ENCODE measurements around the gene CAND2.

Gene CAND2

DNA sequence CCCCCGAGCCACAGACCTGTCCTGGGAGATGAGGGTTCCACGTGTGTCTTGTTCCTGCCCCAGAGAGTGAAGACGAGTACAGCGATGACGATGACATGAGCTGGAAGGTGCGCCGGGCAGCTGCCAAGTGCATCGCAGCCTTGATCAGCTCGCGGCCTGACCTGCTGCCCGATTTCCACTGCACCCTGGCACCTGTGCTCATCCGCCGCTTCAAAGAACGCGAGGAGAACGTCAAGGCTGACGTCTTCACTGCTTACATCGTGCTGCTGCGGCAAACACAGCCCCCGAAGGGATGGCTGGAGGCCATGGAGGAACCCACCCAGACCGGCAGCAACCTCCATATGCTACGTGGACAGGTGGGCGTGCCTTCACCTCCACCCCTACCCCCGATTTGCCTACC is 18.6 kb downstream of the CAND2 start:
- CTCF ChIA-PET = interaction anchor here (1.0 to 1.5 kb wide), 2 partner anchors 27 to 77 kb away, joined by 3 read pairs; no protein-coding TSS in a partner anchor
- TF ChIP-seq, protein P1, sequence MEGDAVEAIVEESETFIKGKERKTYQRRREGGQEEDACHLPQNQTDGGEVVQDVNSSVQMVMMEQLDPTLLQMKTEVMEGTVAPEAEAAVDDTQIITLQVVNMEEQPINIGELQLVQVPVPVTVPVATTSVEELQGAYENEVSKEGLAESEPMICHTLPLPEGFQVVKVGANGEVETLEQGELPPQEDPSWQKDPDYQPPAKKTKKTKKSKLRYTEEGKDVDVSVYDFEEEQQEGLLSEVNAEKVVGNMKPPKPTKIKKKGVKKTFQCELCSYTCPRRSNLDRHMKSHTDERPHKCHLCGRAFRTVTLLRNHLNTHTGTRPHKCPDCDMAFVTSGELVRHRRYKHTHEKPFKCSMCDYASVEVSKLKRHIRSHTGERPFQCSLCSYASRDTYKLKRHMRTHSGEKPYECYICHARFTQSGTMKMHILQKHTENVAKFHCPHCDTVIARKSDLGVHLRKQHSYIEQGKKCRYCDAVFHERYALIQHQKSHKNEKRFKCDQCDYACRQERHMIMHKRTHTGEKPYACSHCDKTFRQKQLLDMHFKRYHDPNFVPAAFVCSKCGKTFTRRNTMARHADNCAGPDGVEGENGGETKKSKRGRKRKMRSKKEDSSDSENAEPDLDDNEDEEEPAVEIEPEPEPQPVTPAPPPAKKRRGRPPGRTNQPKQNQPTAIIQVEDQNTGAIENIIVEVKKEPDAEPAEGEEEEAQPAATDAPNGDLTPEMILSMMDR (IDR thresholded peaks at IDR 0.05; ENCODE audit: control extremely low read depth, extremely low read depth, low read depth, missing control alignments) = no peak
- POLR2A ChIA-PET = no interaction called here
- no peak for DNase-seq (ENCODE audit: extremely low spot score)

- POLR2A ChIA-PET = no interaction called here
- no peak for DNase-seq (ENCODE audit: extremely low spot score)
- TF ChIP-seq, protein P1 (IDR thresholded peaks at IDR 0.05; ENCODE audit: control extremely low read depth, extremely low read depth, low read depth, missing control alignments) = no peak
- CTCF ChIA-PET = interaction anchor here (1.5 kb wide), 1 partner anchor 76 kb away, joined by 3 read pairs; no protein-coding TSS in a partner anchor
These were observed 19.2 kb downstream of the CAND2 start for GRCh38 chr3:12815719-12816118.

DNA sequence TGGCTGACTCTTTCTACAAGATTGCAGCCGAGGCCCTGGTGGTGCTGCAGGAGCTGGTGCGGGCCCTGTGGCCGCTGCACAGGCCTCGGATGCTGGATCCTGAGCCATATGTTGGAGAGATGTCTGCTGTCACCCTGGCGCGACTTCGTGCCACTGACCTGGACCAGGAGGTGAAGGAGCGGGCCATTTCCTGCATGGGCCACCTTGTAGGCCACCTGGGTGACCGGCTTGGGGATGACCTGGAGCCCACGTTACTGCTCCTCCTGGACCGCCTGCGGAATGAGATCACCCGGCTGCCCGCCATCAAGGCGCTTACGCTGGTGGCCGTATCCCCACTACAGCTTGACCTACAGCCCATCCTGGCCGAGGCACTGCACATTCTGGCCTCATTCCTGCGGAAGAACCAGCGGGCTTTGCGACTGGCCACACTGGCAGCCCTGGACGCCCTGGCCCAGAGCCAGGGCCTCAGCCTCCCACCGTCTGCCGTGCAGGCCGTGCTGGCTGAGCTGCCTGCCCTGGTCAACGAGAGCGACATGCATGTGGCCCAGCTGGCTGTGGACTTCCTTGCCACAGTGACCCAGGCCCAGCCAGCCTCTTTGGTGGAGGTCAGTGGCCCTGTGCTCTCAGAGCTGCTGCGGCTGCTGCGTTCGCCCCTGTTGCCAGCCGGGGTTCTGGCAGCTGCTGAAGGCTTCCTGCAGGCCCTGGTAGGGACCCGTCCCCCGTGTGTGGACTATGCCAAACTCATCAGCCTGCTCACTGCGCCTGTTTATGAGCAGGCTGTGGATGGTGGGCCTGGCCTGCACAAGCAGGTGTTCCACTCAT is 20.3 kb downstream of the CAND2 start:
- TF ChIP-seq, protein P1 (IDR thresholded peaks at IDR 0.05; ENCODE audit: control extremely low read depth, extremely low read depth, low read depth, missing control alignments) = no peak
- POLR2A ChIA-PET = interaction anchor here (0.7 kb wide), 1 partner anchor 15 kb away, joined by 3 read pairs; no protein-coding TSS in a partner anchor
- no peak for DNase-seq (ENCODE audit: extremely low spot score)
- CTCF ChIA-PET = interaction anchor here (1.4 to 2.6 kb wide), 4 partner anchors 16 to 75 kb away, joined by 3 to 15 read pairs (median 4); partner anchors contain the start of gene RPL32

DNA sequence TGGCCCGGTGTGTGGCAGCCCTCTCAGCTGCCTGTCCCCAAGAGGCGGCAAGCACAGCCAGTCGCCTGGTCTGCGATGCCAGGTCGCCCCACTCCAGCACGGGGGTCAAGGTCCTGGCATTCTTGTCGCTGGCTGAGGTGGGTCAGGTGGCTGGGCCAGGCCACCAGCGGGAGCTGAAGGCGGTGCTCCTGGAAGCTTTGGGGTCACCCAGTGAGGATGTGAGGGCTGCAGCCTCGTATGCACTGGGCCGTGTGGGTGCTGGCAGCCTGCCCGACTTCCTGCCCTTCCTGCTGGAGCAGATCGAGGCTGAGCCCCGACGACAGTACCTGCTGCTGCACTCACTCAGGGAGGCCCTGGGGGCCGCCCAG is 20.8 kb downstream of the CAND2 start:
- POLR2A ChIA-PET = interaction anchor here (0.7 kb wide), 1 partner anchor 15 kb away, joined by 3 read pairs; no protein-coding TSS in a partner anchor

DNA sequence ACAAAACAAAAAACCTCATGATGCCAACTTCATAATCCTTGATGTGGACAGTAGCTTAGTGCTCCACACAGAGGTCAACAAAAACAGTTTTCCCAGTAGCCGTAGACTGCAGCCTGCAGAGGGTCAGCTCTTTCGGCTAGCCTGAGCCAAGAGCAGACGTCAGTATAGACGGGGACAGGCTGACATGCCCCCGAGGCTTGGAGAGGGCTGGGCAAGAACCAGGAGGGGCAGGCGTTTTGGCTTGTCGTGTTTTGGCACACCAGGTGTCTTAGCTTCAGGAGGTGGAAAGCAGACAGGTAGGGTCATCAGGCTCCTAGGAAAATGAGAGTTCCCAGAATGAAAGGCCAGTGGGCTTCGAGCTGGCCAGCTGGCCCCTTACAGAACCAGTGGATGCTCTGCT is 21.8 kb downstream of the CAND2 start:
- CTCF ChIA-PET = interaction anchor here (1.1 to 2.9 kb wide), 6 partner anchors 8 to 74 kb away, joined by 3 to 15 read pairs (median 5); partner anchors contain the start of gene RPL32
- no peak for DNase-seq (ENCODE audit: extremely low spot score)
- TF ChIP-seq, protein P1 (IDR thresholded peaks at IDR 0.05; ENCODE audit: control extremely low read depth, extremely low read depth, low read depth, missing control alignments) = no peak
- POLR2A ChIA-PET = no interaction called here

More for the DNA sequence above, 20.8 kb downstream of the CAND2 start:
- CTCF ChIA-PET = interaction anchor here (1.4 to 2.6 kb wide), 3 partner anchors 15 to 30 kb away, joined by 3 to 15 read pairs (median 4); partner anchors contain the start of gene RPL32
- TF ChIP-seq, protein P1 (IDR thresholded peaks at IDR 0.05; ENCODE audit: control extremely low read depth, extremely low read depth, low read depth, missing control alignments) = no peak
- no peak for DNase-seq (ENCODE audit: extremely low spot score)

DNA sequence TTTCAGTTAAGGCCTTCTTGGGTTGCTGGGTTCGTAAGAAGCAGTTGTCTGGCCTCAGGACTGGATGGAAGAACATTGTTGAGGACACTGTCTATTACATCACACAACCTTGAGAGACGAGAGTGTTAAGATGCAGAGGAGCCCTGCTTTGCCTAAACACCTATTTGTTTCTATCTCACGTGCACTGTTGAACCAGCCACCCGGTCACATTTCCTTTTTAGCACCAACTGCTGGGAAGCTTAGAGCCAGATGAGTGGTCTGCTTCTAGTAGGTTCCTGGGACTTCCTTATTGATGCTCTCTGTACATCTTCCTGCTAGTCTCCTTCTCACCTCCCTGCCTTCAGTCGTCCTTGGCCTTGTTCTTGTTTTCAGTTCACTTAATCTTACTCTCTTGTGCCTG is 22.3 kb downstream of the CAND2 start:
- CTCF ChIA-PET = interaction anchor here (1.1 to 2.9 kb wide), 4 partner anchors 9 to 73 kb away, joined by 3 to 15 read pairs (median 10); partner anchors contain the start of gene RPL32
- POLR2A ChIA-PET = no interaction called here
- TF ChIP-seq, protein P1 (IDR thresholded peaks at IDR 0.05; ENCODE audit: control extremely low read depth, extremely low read depth, low read depth, missing control alignments) = no peak
- DNase-seq (ENCODE audit: extremely low spot score) = no peak
